K562 (cell line): Measurements from ENCODE around the gene AHCYL2. TPM values are rescaled to one million over a fixed set of nuclear protein-coding genes. Genes with fewer than 3 reads are reported as not detected.
A peak's percentile ranks its signal among the peaks of the same experiment; 100 is the strongest.

Source experiments
- ARID2 ChIP-seq: fragments of 450-650 bp; IDR thresholded peaks from 2 replicates; pipeline ENCODE4 v1.6.1; 2017; ENCODE audit warnings: antibody characterized with exemption, mild to moderate bottlenecking
- ETS2 ChIP-seq: IDR thresholded peaks from 2 replicates; pipeline ENCODE4 v1.6.1; 2016; ENCODE audit warnings: borderline replicate concordance, missing genetic modification characterization, mild to moderate bottlenecking, moderate library complexity, missing compliant biosample characterization; ENCODE audit not compliant: poor library complexity, severe bottlenecking
- ETV5 ChIP-seq: sonication (generic); formaldehyde crosslinking; IDR thresholded peaks from 2 replicates; pipeline ENCODE4 v1.4.0; 2020; ENCODE audit warnings: low read depth, mild to moderate bottlenecking, missing genetic modification reagents
- GATAD2A ChIP-seq: fragments of 450-650 bp; IDR thresholded peaks from 2 replicates; pipeline ENCODE4 v1.6.1; 2017
- ILK ChIP-seq: fragments of 450-650 bp; IDR thresholded peaks from 2 replicates; pipeline ENCODE4 v1.6.1; 2016; ENCODE audit warnings: missing genetic modification characterization, low read depth, mild to moderate bottlenecking, missing compliant biosample characterization, moderate library complexity, borderline replicate concordance
- JUND ChIP-seq, 2 experiments: IDR thresholded peaks; 2 replicates in 1 of 2; 3 replicates in 1 of 2; pipeline ENCODE4 v1.6.1; 2011; ENCODE audit warnings: borderline replicate concordance in 2 of 2, low read depth in 2 of 2, low read length in 2 of 2, improper control_type of control experiment in 1 of 2, missing biosample characterization in 1 of 2, missing genetic modification characterization in 1 of 2, missing genetic modification reagents in 1 of 2
- MYBL2 ChIP-seq, 2 experiments: fragments of 450-650 bp in 1 of 2; sonication (generic) in 1 of 2; formaldehyde crosslinking in 1 of 2; IDR thresholded peaks; 2 replicates each; pipeline versions ENCODE4 v1.6.1 to v1.8.1; 2017 to 2022; ENCODE audit warnings: borderline replicate concordance in 1 of 2, inconsistent platforms in 1 of 2, low read depth in 1 of 2, mild to moderate bottlenecking in 1 of 2, missing genetic modification reagents in 1 of 2, moderate library complexity in 1 of 2
- NFE2 ChIP-seq: IDR thresholded peaks from 2 replicates; pipeline ENCODE4 v1.6.1; 2014; ENCODE audit warnings: antibody characterized with exemption, low read depth
- POLR3A ChIP-seq: IDR thresholded peaks from 2 replicates; pipeline ENCODE4 v1.6.1; 2011; ENCODE audit warnings: borderline replicate concordance, mild to moderate bottlenecking, moderate library complexity; ENCODE audit not compliant: insufficient read length, insufficient read depth; ENCODE audit errors: extremely low read depth
- SMC3 ChIP-seq: conservative IDR thresholded peaks from 2 replicates; pipeline ENCODE4 v1.6.1; 2011; ENCODE audit warnings: low read depth, low read length, improper control_type of control experiment; ENCODE audit not compliant: insufficient read depth
- XRCC5 ChIP-seq: fragments of 200-400 bp; formaldehyde crosslinking; IDR thresholded peaks from 2 replicates; pipeline ENCODE4 v1.6.1; 2017; ENCODE audit warnings: low read depth, mild to moderate bottlenecking, low read length
- ZC3H11A ChIP-seq: IDR thresholded peaks from 2 replicates; pipeline ENCODE4 v1.6.1; 2012; ENCODE audit warnings: low read depth, low read length, improper control_type of control experiment
- ZNF644 ChIP-seq: fragments of 200-800 bp; sonication (Bioruptor generic); IDR thresholded peaks from 2 replicates; pipeline ENCODE4 v1.6.1; 2016; ENCODE audit warnings: low read depth, missing genetic modification characterization, missing compliant biosample characterization
- polyA plus RNA-seq, 8 experiments: library from polyadenylated mRNA; depleted of rRNA in 4 of 8; stranded (reverse) in 5 of 8; unstranded in 3 of 8; fragments of >200 nt; fragmentation: Nextera tagmentation in 2 of 8; fragmentation: Illumina TruSeq in 1 of 8; extraction: Ambion mirVana in 2 of 8; extraction: Trizol in 1 of 8; gene quantifications; 2 replicates each; pipeline versions ENCODE4 v1.2.1 to v1.2.3, GENCODE V29; 2011 to 2014; ENCODE audit warnings: inconsistent platforms in 1 of 8, missing spikeins in 1 of 8
- total RNA-seq, 7 experiments: library from RNA; depleted of rRNA in 6 of 7; stranded (reverse); fragments of >200 nt in 6 of 7; fragmentation: Illumina TruSeq in 2 of 7; extraction: Trizol in 2 of 7; gene quantifications; 2 replicates each; pipeline versions ENCODE4 v1.2.1 to v1.2.3, GENCODE V29; 2011 to 2021; ENCODE audit warnings: low replicate concordance in 1 of 7
- TF ChIP-seq, protein P1 (sequence below), 2 experiments: fragments of 450-650 bp; formaldehyde crosslinking in 1 of 2; IDR thresholded peaks; 2 replicates each; pipeline versions ENCODE4 v1.4.0 to v1.6.1; 2014 to 2020; ENCODE audit warnings: mild to moderate bottlenecking in 2 of 2, borderline replicate concordance in 1 of 2, low read depth in 1 of 2
- TF ChIP-seq, protein P2 (sequence below): fragments of 450-650 bp; formaldehyde crosslinking; IDR thresholded peaks from 2 replicates; pipeline ENCODE4 v1.4.0; 2020; ENCODE audit warnings: mild to moderate bottlenecking, moderate library complexity

Gene AHCYL2
- total and polyA plus RNA-seq, 9 of the 15 experiments (the other 6 are each of a cell fraction or from before 2014, with no cell fraction given) = 0.93 to 10.5 (median 5.2) TPM

- TF ChIP-seq, protein P1, sequence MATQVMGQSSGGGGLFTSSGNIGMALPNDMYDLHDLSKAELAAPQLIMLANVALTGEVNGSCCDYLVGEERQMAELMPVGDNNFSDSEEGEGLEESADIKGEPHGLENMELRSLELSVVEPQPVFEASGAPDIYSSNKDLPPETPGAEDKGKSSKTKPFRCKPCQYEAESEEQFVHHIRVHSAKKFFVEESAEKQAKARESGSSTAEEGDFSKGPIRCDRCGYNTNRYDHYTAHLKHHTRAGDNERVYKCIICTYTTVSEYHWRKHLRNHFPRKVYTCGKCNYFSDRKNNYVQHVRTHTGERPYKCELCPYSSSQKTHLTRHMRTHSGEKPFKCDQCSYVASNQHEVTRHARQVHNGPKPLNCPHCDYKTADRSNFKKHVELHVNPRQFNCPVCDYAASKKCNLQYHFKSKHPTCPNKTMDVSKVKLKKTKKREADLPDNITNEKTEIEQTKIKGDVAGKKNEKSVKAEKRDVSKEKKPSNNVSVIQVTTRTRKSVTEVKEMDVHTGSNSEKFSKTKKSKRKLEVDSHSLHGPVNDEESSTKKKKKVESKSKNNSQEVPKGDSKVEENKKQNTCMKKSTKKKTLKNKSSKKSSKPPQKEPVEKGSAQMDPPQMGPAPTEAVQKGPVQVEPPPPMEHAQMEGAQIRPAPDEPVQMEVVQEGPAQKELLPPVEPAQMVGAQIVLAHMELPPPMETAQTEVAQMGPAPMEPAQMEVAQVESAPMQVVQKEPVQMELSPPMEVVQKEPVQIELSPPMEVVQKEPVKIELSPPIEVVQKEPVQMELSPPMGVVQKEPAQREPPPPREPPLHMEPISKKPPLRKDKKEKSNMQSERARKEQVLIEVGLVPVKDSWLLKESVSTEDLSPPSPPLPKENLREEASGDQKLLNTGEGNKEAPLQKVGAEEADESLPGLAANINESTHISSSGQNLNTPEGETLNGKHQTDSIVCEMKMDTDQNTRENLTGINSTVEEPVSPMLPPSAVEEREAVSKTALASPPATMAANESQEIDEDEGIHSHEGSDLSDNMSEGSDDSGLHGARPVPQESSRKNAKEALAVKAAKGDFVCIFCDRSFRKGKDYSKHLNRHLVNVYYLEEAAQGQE (IDR thresholded peaks at IDR 0.05; ENCODE audit: borderline replicate concordance) = peak; percentile 87
- TF ChIP-seq, protein P1 (CRISPR knock-in tag; IDR thresholded peaks at IDR 0.05; ENCODE audit: low read depth) = no peak
- TF ChIP-seq ETS2 (tag) = no peak
- no peak for TF ChIP-seq GATAD2A
- no peak for TF ChIP-seq JUND (IDR thresholded peaks at IDR 0.05; ENCODE audit: borderline replicate concordance, low read depth, low read length)
- peak; percentile 22; the same call in 1 of the 3 replicates for TF ChIP-seq JUND (tag; IDR thresholded peaks at IDR 0.05; ENCODE audit: borderline replicate concordance, low read depth, low read length)
- TF ChIP-seq NFE2 = peak; percentile 38; the same call in 1 of the 2 replicates
- TF ChIP-seq, protein P2, sequence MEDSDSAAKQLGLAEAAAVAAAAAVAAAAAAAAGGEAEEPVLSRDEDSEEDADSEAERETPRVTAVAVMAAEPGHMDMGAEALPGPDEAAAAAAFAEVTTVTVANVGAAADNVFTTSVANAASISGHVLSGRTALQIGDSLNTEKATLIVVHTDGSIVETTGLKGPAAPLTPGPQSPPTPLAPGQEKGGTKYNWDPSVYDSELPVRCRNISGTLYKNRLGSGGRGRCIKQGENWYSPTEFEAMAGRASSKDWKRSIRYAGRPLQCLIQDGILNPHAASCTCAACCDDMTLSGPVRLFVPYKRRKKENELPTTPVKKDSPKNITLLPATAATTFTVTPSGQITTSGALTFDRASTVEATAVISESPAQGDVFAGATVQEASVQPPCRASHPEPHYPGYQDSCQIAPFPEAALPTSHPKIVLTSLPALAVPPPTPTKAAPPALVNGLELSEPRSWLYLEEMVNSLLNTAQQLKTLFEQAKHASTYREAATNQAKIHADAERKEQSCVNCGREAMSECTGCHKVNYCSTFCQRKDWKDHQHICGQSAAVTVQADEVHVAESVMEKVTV = peak; percentile 64; the same call in 1 of the 2 replicates
- peak; percentile 66; the same call in 1 of the 2 replicates for TF ChIP-seq ARID2
- TF ChIP-seq MYBL2 (IDR thresholded peaks at IDR 0.05; ENCODE audit: low read depth) = no peak
- TF ChIP-seq MYBL2 (CRISPR knock-in tag; IDR thresholded peaks at IDR 0.05; ENCODE audit: borderline replicate concordance) = no peak
- TF ChIP-seq ZC3H11A = no peak
- no peak for TF ChIP-seq ZNF644
- TF ChIP-seq ILK (tag) = no peak
- peak; percentile 94 for TF ChIP-seq SMC3
- TF ChIP-seq POLR3A = no peak
- TF ChIP-seq ETV5 = no peak
- 0 out of 2 replicates have a peak, but pooled peaks have one; percentile 63 for TF ChIP-seq XRCC5
Observed at GRCh38 chr7:129210256-129210988, 14.4 kb upstream of the AHCYL2 start (continued).
